Measurements from ENCODE around the gene TENT5C.

Gene TENT5C

GRCh38 chr1:117616356-117616755 lies 10.5 kb downstream of the TENT5C start:
- Histone ChIP-seq H3K36me3 (ENCODE audit: control insufficient read depth, insufficient read depth, low read length) (no peaks in the 10 kb centered on the region), H3K4me1 (ENCODE audit: control insufficient read depth, insufficient read depth, low read length) (peaks cover 17% of the 10 kb centered on the region; the same call in 1 of the 2 replicates), H3K9ac (ENCODE audit: low read length) (no peak overlapping the region), H3K27me3 (ENCODE audit: control insufficient read depth, insufficient read depth, low read length) (no peaks in the 10 kb centered on the region; the same call in 1 of the 2 replicates), H3K9me3 (ENCODE audit: control insufficient read depth, insufficient read depth, low read depth, low read length) (no peaks in the 10 kb centered on the region), H3K27ac (ENCODE audit: low read depth, low read length) (no peak overlapping the region), H3K4me3 (ENCODE audit: low read depth, low read length) (no peak overlapping the region)

DNA sequence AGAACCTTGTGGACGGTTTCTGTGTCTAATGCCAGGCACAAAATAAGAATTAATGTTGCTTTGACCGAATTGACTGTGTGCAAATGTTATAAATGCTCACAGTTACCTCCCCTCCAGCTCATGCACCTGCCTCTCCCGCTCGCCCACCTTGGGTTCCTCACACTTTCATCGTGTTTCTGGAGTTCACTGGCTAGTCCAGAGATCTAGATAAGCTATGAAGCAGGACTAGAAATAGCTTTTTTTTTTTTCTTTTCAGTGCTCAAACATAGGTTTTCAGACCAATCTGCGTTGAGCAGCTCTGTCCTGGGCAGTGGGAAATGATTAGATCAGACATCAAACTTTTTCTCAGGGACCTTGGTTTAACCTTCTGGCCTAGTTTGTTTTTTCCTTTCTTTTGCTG lies 11.1 kb downstream of the TENT5C start:
- Histone ChIP-seq H3K9me3 (ENCODE audit: control insufficient read depth, insufficient read depth, low read depth, low read length) (no peaks in the 10 kb centered on the region), H3K9ac (ENCODE audit: low read length) (no peak overlapping the region)

DNA sequence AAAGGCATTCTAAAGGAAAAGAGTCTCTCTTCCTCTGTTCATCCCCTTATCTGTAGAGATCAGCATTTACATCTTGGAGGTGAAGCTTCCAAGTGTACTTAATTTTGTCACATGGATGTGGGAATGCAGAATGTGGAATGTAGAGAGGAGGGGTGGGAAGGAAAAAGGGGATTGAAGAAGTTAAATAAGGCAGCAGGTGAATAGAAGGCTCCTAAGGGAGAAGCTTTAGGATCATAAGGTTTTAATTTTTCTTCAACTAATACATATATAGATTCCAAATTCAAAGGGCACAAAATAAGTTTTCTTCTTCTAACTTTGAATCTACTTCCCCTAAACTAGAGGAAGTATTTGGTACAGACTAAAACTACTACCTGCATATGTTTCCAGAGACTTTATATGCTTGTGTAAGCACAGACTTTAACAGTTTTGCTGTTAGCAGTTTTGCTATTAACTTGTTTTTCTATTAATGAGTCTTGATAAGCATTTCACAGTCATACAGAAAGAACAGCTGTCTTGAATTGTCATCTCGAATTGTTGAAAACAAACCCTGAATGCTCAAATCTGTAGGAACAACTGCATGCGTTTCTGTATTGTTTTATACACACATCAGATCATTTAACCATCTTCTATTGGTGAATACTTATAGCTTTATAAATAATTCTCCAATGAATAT lies 12.7 kb downstream of the TENT5C start:
- H3K9ac ChIP-seq (ENCODE audit: low read length), result no peak overlapping the region

More for the DNA sequence above, 11.1 kb downstream of the TENT5C start:
- H3K36me3 ChIP-seq (ENCODE audit: control insufficient read depth, insufficient read depth, low read length), result no peaks in the 10 kb centered on the region
- no peak overlapping the region for H3K4me3 ChIP-seq (ENCODE audit: low read depth, low read length)
- peaks cover 17% of the 10 kb centered on the region; the same call in 1 of the 2 replicates for H3K4me1 ChIP-seq (ENCODE audit: control insufficient read depth, insufficient read depth, low read length)
- no peak overlapping the region for H3K27ac ChIP-seq (ENCODE audit: low read depth, low read length)
- H3K27me3 ChIP-seq (ENCODE audit: control insufficient read depth, insufficient read depth, low read length), result no peaks in the 10 kb centered on the region; the same call in 1 of the 2 replicates

DNA sequence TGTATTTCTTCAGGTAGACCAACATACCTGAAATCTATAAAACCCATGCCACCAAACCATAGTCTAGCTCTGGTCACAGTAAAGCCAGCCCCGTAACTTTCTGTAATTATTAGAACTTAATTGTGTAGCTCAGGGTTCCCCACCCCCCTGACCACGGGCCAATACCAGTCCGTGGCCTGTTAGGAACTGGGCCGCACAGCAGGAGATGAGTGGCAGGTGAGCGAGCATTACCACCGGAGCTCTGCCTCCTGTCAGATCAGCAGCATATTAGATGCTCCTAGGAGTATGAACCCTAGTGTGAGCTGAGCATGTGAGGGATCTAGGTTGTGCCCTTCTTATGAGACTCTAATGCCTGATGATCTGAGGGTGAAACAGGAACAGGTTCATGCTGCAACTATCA lies 14.6 kb downstream of the TENT5C start:
- Histone ChIP-seq H3K27me3 (ENCODE audit: control insufficient read depth, insufficient read depth, low read length) (no peaks in the 10 kb centered on the region; the same call in 1 of the 2 replicates), H3K9ac (ENCODE audit: low read length) (no peak overlapping the region), H3K36me3 (ENCODE audit: control insufficient read depth, insufficient read depth, low read length) (no peaks in the 10 kb centered on the region), H3K4me3 (ENCODE audit: low read depth, low read length) (no peak overlapping the region), H3K4me1 (ENCODE audit: control insufficient read depth, insufficient read depth, low read length) (no peaks in the 10 kb centered on the region), H3K27ac (ENCODE audit: low read depth, low read length) (no peak overlapping the region), H3K9me3 (ENCODE audit: control insufficient read depth, insufficient read depth, low read depth, low read length) (no peaks in the 10 kb centered on the region)

More for the DNA sequence above, 12.7 kb downstream of the TENT5C start:
- Histone ChIP-seq H3K9me3 (ENCODE audit: control insufficient read depth, insufficient read depth, low read depth, low read length) (no peaks in the 10 kb centered on the region), H3K27me3 (ENCODE audit: control insufficient read depth, insufficient read depth, low read length) (no peaks in the 10 kb centered on the region; the same call in 1 of the 2 replicates), H3K4me1 (ENCODE audit: control insufficient read depth, insufficient read depth, low read length) (peaks cover 10% of the 10 kb centered on the region; the same call in 1 of the 2 replicates), H3K27ac (ENCODE audit: low read depth, low read length) (no peak overlapping the region), H3K36me3 (ENCODE audit: control insufficient read depth, insufficient read depth, low read length) (no peaks in the 10 kb centered on the region), H3K4me3 (ENCODE audit: low read depth, low read length) (no peak overlapping the region)

DNA sequence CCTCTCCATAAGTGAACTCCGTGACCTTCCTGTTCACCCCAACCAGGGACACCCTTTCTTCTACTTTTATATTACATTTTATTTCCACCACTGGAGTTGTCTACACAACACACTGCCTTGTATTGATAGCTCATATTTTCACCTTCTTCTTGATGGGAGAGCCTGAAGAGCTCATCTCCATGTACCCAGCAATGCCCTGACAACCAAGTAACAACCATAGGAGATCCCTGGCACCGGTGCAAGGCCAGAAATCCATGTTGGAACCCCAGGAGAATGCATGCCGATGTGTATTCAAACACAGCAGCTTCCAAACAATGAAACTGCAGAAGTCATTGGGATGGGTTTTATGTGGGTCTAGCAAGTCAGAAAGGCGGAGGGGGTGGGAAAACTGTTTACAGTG lies 15.5 kb downstream of the TENT5C start:
- H3K36me3 ChIP-seq (ENCODE audit: control insufficient read depth, insufficient read depth, low read length), result no peaks in the 10 kb centered on the region
- H3K4me3 ChIP-seq (ENCODE audit: low read depth, low read length), result no peak overlapping the region
- no peak overlapping the region for H3K27ac ChIP-seq (ENCODE audit: low read depth, low read length)
- no peaks in the 10 kb centered on the region for H3K27me3 ChIP-seq (ENCODE audit: control insufficient read depth, insufficient read depth, low read length)
- no peak overlapping the region for H3K9ac ChIP-seq (ENCODE audit: low read length)
- H3K9me3 ChIP-seq (ENCODE audit: control insufficient read depth, insufficient read depth, low read depth, low read length), result no peaks in the 10 kb centered on the region
- H3K4me1 ChIP-seq (ENCODE audit: control insufficient read depth, insufficient read depth, low read length), result no peaks in the 10 kb centered on the region

- no peak overlapping the region for H3K4me3 ChIP-seq (ENCODE audit: low read depth, low read length)
- H3K4me1 ChIP-seq (ENCODE audit: control insufficient read depth, insufficient read depth, low read length), result no peaks in the 10 kb centered on the region
- H3K27ac ChIP-seq (ENCODE audit: low read depth, low read length), result no peak overlapping the region
- no peaks in the 10 kb centered on the region for H3K36me3 ChIP-seq (ENCODE audit: control insufficient read depth, insufficient read depth, low read length)
- no peaks in the 10 kb centered on the region for H3K9me3 ChIP-seq (ENCODE audit: control insufficient read depth, insufficient read depth, low read depth, low read length)
- H3K27me3 ChIP-seq (ENCODE audit: control insufficient read depth, insufficient read depth, low read length), result no peaks in the 10 kb centered on the region
- H3K9ac ChIP-seq (ENCODE audit: low read length), result no peak overlapping the region
Measured at GRCh38 chr1:117622726-117623125, 16.9 kb downstream of the TENT5C start.

GRCh38 chr1:117623141-117623540 lies 17.3 kb downstream of the TENT5C start:
- Histone ChIP-seq H3K9ac (ENCODE audit: low read length) (no peak overlapping the region), H3K27ac (ENCODE audit: low read depth, low read length) (no peak overlapping the region), H3K27me3 (ENCODE audit: control insufficient read depth, insufficient read depth, low read length) (no peaks in the 10 kb centered on the region), H3K4me3 (ENCODE audit: low read depth, low read length) (no peak overlapping the region), H3K9me3 (ENCODE audit: control insufficient read depth, insufficient read depth, low read depth, low read length) (no peaks in the 10 kb centered on the region), H3K36me3 (ENCODE audit: control insufficient read depth, insufficient read depth, low read length) (no peaks in the 10 kb centered on the region), H3K4me1 (ENCODE audit: control insufficient read depth, insufficient read depth, low read length) (no peaks in the 10 kb centered on the region)

DNA sequence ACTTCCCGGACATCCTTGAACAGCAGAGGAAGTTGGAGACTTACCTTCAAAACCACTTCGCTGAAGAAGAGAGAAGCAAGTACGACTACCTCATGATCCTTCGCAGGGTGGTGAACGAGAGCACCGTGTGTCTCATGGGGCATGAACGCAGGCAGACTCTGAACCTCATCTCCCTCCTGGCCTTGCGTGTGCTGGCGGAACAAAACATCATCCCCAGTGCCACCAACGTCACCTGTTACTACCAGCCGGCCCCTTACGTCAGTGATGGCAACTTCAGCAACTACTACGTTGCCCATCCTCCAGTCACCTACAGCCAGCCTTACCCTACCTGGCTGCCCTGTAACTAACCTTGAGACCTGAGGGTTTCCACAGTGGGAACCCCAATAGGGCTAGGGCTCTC lies 17.9 kb downstream of the TENT5C start:
- Histone ChIP-seq H3K36me3 (ENCODE audit: control insufficient read depth, insufficient read depth, low read length) (no peaks in the 10 kb centered on the region), H3K27ac (ENCODE audit: low read depth, low read length) (no peak overlapping the region), H3K4me3 (ENCODE audit: low read depth, low read length) (no peak overlapping the region), H3K9ac (ENCODE audit: low read length) (no peak overlapping the region), H3K27me3 (ENCODE audit: control insufficient read depth, insufficient read depth, low read length) (no peaks in the 10 kb centered on the region), H3K9me3 (ENCODE audit: control insufficient read depth, insufficient read depth, low read depth, low read length) (no peaks in the 10 kb centered on the region), H3K4me1 (ENCODE audit: control insufficient read depth, insufficient read depth, low read length) (no peaks in the 10 kb centered on the region)

DNA sequence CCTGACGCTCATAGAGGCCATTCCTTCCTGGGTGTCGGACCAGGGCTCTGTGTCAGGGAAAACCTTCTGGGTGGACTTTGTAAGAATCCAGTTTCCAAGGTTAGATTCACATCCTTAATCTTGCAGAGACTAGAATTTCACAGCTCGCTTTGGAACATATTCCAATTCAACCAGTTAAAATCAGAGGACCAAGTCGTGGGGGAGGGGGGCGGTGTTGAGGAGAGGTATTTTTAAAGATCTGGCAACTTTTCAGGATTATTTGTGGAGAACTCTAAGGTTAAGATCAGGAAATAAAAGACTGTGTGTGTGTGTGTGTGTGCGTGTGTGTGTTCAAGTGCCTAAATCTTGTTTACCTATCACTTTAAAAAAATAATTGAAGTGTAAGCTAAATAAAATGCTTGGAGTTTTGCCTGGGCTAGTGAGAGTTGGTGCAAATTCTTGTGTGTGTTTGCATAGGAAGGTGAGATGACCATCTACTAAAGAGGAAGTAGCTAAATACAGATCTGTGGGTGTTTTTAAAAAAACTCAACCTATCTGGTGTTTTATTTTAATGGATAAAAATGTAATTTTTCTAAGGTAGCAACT lies 21.8 kb downstream of the TENT5C start:
- peaks cover 8% of the 10 kb centered on the region for H3K4me1 ChIP-seq (ENCODE audit: control insufficient read depth, insufficient read depth, low read length)
- no peak overlapping the region for H3K27ac ChIP-seq (ENCODE audit: low read depth, low read length)
- H3K9me3 ChIP-seq (ENCODE audit: control insufficient read depth, insufficient read depth, low read depth, low read length), result no peaks in the 10 kb centered on the region
- H3K9ac ChIP-seq (ENCODE audit: low read length), result no peak overlapping the region
- H3K4me3 ChIP-seq (ENCODE audit: low read depth, low read length), result no peak overlapping the region
- H3K27me3 ChIP-seq (ENCODE audit: control insufficient read depth, insufficient read depth, low read length), result no peaks in the 10 kb centered on the region
- no peaks in the 10 kb centered on the region for H3K36me3 ChIP-seq (ENCODE audit: control insufficient read depth, insufficient read depth, low read length)

GRCh38 chr1:117628343-117628742 lies 22.5 kb downstream of the TENT5C start:
- no peaks in the 10 kb centered on the region for H3K27me3 ChIP-seq (ENCODE audit: control insufficient read depth, insufficient read depth, low read length)
- H3K9me3 ChIP-seq (ENCODE audit: control insufficient read depth, insufficient read depth, low read depth, low read length), result no peaks in the 10 kb centered on the region
- no peak overlapping the region for H3K27ac ChIP-seq (ENCODE audit: low read depth, low read length)
- no peak overlapping the region for H3K4me3 ChIP-seq (ENCODE audit: low read depth, low read length)
- H3K36me3 ChIP-seq (ENCODE audit: control insufficient read depth, insufficient read depth, low read length), result no peaks in the 10 kb centered on the region
- H3K4me1 ChIP-seq (ENCODE audit: control insufficient read depth, insufficient read depth, low read length), result peaks cover 12% of the 10 kb centered on the region
- no peak overlapping the region for H3K9ac ChIP-seq (ENCODE audit: low read length)

GRCh38 chr1:117629625-117630422 lies 24.0 kb downstream of the TENT5C start:
- H3K27ac ChIP-seq (ENCODE audit: low read depth, low read length), result no peak overlapping the region
- H3K4me3 ChIP-seq (ENCODE audit: low read depth, low read length), result no peak overlapping the region
- H3K36me3 ChIP-seq (ENCODE audit: control insufficient read depth, insufficient read depth, low read length), result no peaks in the 10 kb centered on the region
- H3K9ac ChIP-seq (ENCODE audit: low read length), result no peak overlapping the region
- H3K9me3 ChIP-seq (ENCODE audit: control insufficient read depth, insufficient read depth, low read depth, low read length), result no peaks in the 10 kb centered on the region
- peaks cover 12% of the 10 kb centered on the region for H3K4me1 ChIP-seq (ENCODE audit: control insufficient read depth, insufficient read depth, low read length)
- H3K27me3 ChIP-seq (ENCODE audit: control insufficient read depth, insufficient read depth, low read length), result no peaks in the 10 kb centered on the region
